SK-N-SH (cell line): ENCODE measurements around the gene MGAT4B. TPM values are rescaled to one million over a fixed set of nuclear protein-coding genes. Genes with fewer than 3 reads are reported as not detected.
A peak's percentile ranks its signal among the peaks of the same experiment; 100 is the strongest.

Experiments used
- CTCF ChIA-PET: fragments of 300-600, 350-600 bp; formaldehyde crosslinking; extraction: SDS; loops from one replicate; lab custom pipeline; 2021; lab: Yijun Ruan, JAX
- POLR2A ChIA-PET: fragments of 350-600 bp; sonication (Branson Sonifier 250); formaldehyde crosslinking; extraction: SDS; loops from one replicate; lab custom pipeline; 2020; ENCODE audit warnings: antibody characterized with exemption, inconsistent platforms; lab: Yijun Ruan, JAX
- DNase-seq: peaks from one replicate; pipeline ENCODE4 v3.0.0; 2012
- H2AFZ ChIP-seq: fragments of 200-600 bp; sonication (generic); 2 replicates; pipeline ENCODE4 v1.8.1; 2016; ENCODE audit warnings: antibody characterized with exemption, mild to moderate bottlenecking, low read depth
- H3F3A ChIP-seq: fragments of 200-600 bp; sonication (generic); replicated peaks from 2 replicates; pipeline ENCODE3; 2016; ENCODE audit warnings: antibody characterized with exemption, mild to moderate bottlenecking; ENCODE audit not compliant: insufficient read depth
- H3K27ac ChIP-seq, 2 experiments: fragments of 200-500 bp in 1 of 2; fragments of 200-600 bp in 1 of 2; sonication (Bioruptor generic) in 1 of 2; sonication (generic), shearing (Covaris generic) in 1 of 2; 2 replicates each; pipeline versions ENCODE4 v1.5.1 to v1.6.1; 2014 to 2016; ENCODE audit warnings: low read depth in 2 of 2, inconsistent platforms in 1 of 2, low read length in 1 of 2, mild to moderate bottlenecking in 1 of 2, mixed read lengths in 1 of 2
- H3K27me3 ChIP-seq: fragments of 200-600 bp; sonication (generic), shearing (Covaris generic); 2 replicates; pipeline ENCODE4 v1.6.1; 2016; ENCODE audit warnings: mixed run types; ENCODE audit not compliant: insufficient read depth
- H3K36me3 ChIP-seq, 2 experiments: fragments of 200-500 bp in 1 of 2; fragments of 200-600 bp in 1 of 2; sonication (Bioruptor generic) in 1 of 2; sonication (generic) in 1 of 2; replicated peaks in 1 of 2; 2 replicates each; pipeline versions ENCODE3 to v1.5.1; 2014 to 2016; ENCODE audit warnings: low read length in 1 of 2, mild to moderate bottlenecking in 1 of 2; ENCODE audit not compliant: insufficient read depth in 2 of 2, control insufficient read depth in 1 of 2
- H3K4me1 ChIP-seq, 2 experiments: fragments of 200-500 bp in 1 of 2; fragments of 200-600 bp in 1 of 2; sonication (Bioruptor generic) in 1 of 2; sonication (generic), shearing (Covaris generic) in 1 of 2; 2 replicates each; pipeline versions ENCODE4 v1.5.1 to v1.6.1; 2014 to 2016; ENCODE audit warnings: low read depth in 1 of 2, low read length in 1 of 2, mixed run types in 1 of 2; ENCODE audit not compliant: insufficient read depth in 2 of 2, control insufficient read depth in 1 of 2
- H3K4me2 ChIP-seq: fragments of 200-600 bp; sonication (generic), shearing (Covaris generic); 2 replicates; pipeline ENCODE4 v1.6.1; 2017; ENCODE audit warnings: mixed run types
- H3K4me3 ChIP-seq, 2 experiments: fragments of 200-500 bp in 1 of 2; fragments of 200-600 bp in 1 of 2; sonication (Bioruptor generic) in 1 of 2; sonication (generic), shearing (Covaris generic) in 1 of 2; 2 replicates each; pipeline versions ENCODE4 v1.5.1 to v1.8.1; 2014 to 2016; ENCODE audit warnings: low read depth in 2 of 2, inconsistent platforms in 1 of 2, low read length in 1 of 2, mild to moderate bottlenecking in 1 of 2, mixed read lengths in 1 of 2, moderate library complexity in 1 of 2
- H3K79me2 ChIP-seq: fragments of 200-600 bp; sonication (generic); 2 replicates; pipeline ENCODE4 v1.8.1; 2017; ENCODE audit warnings: mild to moderate bottlenecking; ENCODE audit not compliant: insufficient read depth
- H3K9ac ChIP-seq: fragments of 200-600 bp; sonication (generic); 2 replicates; pipeline ENCODE4 v1.6.1; 2017; ENCODE audit warnings: mixed run types
- H3K9me2 ChIP-seq: fragments of 200-600 bp; sonication (generic); 2 replicates; pipeline ENCODE4 v1.6.1; 2017; ENCODE audit warnings: mixed run types
- H3K9me3 ChIP-seq: fragments of 200-600 bp; sonication (generic); 2 replicates; pipeline ENCODE4 v1.6.1; 2017; ENCODE audit warnings: mixed run types, mild to moderate bottlenecking, moderate library complexity
- H4K20me1 ChIP-seq: fragments of 200-600 bp; sonication (generic); 2 replicates; pipeline ENCODE4 v1.6.1; 2017; ENCODE audit warnings: mild to moderate bottlenecking, mixed run types; ENCODE audit not compliant: insufficient read depth
- CHD2 ChIP-seq: fragments of 150-350 bp; IDR thresholded peaks from 2 replicates; pipeline ENCODE4 v1.6.1; 2018; ENCODE audit warnings: low read length; ENCODE audit not compliant: partially characterized antibody
- CTCF ChIP-seq: fragments of 200-600 bp; sonication (generic); IDR thresholded peaks from 2 replicates; pipeline ENCODE4 v1.6.1; 2017; ENCODE audit warnings: antibody characterized with exemption, mild to moderate bottlenecking, moderate library complexity
- EZH2phosphoT487 ChIP-seq: fragments of 200-600 bp; sonication (generic); IDR thresholded peaks from 2 replicates; pipeline ENCODE4 v1.6.1; 2017; ENCODE audit warnings: low read depth, mixed run types, mild to moderate bottlenecking, antibody characterized with exemption, moderate library complexity, borderline replicate concordance
- FOSL2 ChIP-seq: IDR thresholded peaks from 2 replicates; pipeline ENCODE4 v1.4.0; 2012; ENCODE audit warnings: low read depth, mild to moderate bottlenecking, moderate library complexity, borderline replicate concordance
- GABPA ChIP-seq: IDR thresholded peaks from 2 replicates; pipeline ENCODE4 v1.4.0; 2012; ENCODE audit warnings: low read depth, mild to moderate bottlenecking
- GATA2 ChIP-seq: sonication (generic); formaldehyde crosslinking; IDR thresholded peaks from 2 replicates; pipeline ENCODE4 v1.5.0; 2020; ENCODE audit warnings: mild to moderate bottlenecking, missing genetic modification reagents
- JUND ChIP-seq: IDR thresholded peaks from 2 replicates; pipeline ENCODE4 v1.4.0; 2012
- MEF2A ChIP-seq: IDR thresholded peaks from 2 replicates; pipeline ENCODE4 v1.4.0; 2012; ENCODE audit warnings: low read depth, borderline replicate concordance
- NRF1 ChIP-seq: IDR thresholded peaks from 2 replicates; pipeline ENCODE4 v1.6.1; 2012; ENCODE audit warnings: low read depth, mild to moderate bottlenecking, low read length
- PBX3 ChIP-seq: IDR thresholded peaks from 2 replicates; pipeline ENCODE4; 2012
- POLR2AphosphoS5 ChIP-seq: IDR thresholded peaks from 2 replicates; pipeline ENCODE4 v1.6.1; 2012; ENCODE audit warnings: low read depth, low read length
- RFX5 ChIP-seq: IDR thresholded peaks from 2 replicates; pipeline ENCODE4 v1.6.1; 2012; ENCODE audit warnings: mild to moderate bottlenecking, improper control_type of control experiment, low read length
- SMC3 ChIP-seq: IDR thresholded peaks from 2 replicates; pipeline ENCODE4 v1.6.1; 2012; ENCODE audit warnings: low read depth, low read length, improper control_type of control experiment
- TCF12 ChIP-seq: IDR thresholded peaks from 2 replicates; pipeline ENCODE4 v1.4.0; 2012
- TEAD4 ChIP-seq: IDR thresholded peaks from 2 replicates; pipeline ENCODE4 v1.4.0; 2012; ENCODE audit warnings: mild to moderate bottlenecking, borderline replicate concordance; ENCODE audit not compliant: insufficient read depth
- USF1 ChIP-seq: IDR thresholded peaks from 2 replicates; pipeline ENCODE4 v1.4.0; 2012; ENCODE audit warnings: low read depth, borderline replicate concordance
- USF2 ChIP-seq: fragments of 150-350 bp; IDR thresholded peaks from 2 replicates; pipeline ENCODE4 v1.6.1; 2017; ENCODE audit warnings: antibody characterized with exemption, low read length, low read depth, borderline replicate concordance
- YY1 ChIP-seq: IDR thresholded peaks from 2 replicates; pipeline ENCODE4 v1.4.0; 2012; ENCODE audit warnings: low read depth, mild to moderate bottlenecking
- ZBTB33 ChIP-seq: IDR thresholded peaks from 2 replicates; pipeline ENCODE4 v1.4.0; 2012; ENCODE audit warnings: low read depth, borderline replicate concordance
- WGBS: methylation state at CpG from one replicate; pipeline ENCODE4 v1.1.6; 2017; ENCODE audit warnings: low lambda C conversion rate; 5-methylcytosine and 5-hydroxymethylcytosine counted together
- polyA plus RNA-seq, 3 experiments: library from polyadenylated mRNA; depleted of rRNA; stranded (reverse); fragments of >200 nt; gene quantifications; 2 replicates each; pipeline ENCODE4 v1.2.3, GENCODE V29; 2012

MGAT4B gene
- polyA plus RNA-seq, 1 of the 3 experiments (the other 2 are of a cell fraction) = 190 TPM

- Histone ChIP-seq H3K36me3 (no peaks in the 10 kb centered on the region), H3K9me2 (no peaks in the 10 kb centered on the region), H3K9me3 (no peaks in the 10 kb centered on the region), H3F3A (no peaks in the 10 kb centered on the region), H3K27ac (no peak overlapping the region), H3K9ac (no peak overlapping the region), H3K27me3 (no peaks in the 10 kb centered on the region), H3K4me3 (no peak overlapping the region), H2AFZ (no peak overlapping the region), H3K79me2 (peaks cover 97% of the 10 kb centered on the region), H3K4me2 (no peak overlapping the region), H4K20me1 (peaks cover 80% of the 10 kb centered on the region), H3K4me1 (no peaks in the 10 kb centered on the region; a peak in 1 of 4 replicates)
- CTCF ChIA-PET = interaction anchor here (2.8 kb wide), 1 partner anchor 13 kb away, joined by 17 read pairs; no protein-coding TSS in a partner anchor
- peak; percentile 11; the same call in 1 of the 2 replicates for TF ChIP-seq CTCF
- TF ChIP-seq JUND = no peak
- POLR2A ChIA-PET = no interaction called here
- DNase-seq = no peak
- 92% methylated on average over 7 of the region's 8 CpGs for WGBS
Measured at GRCh38 chr5:179749857-179750508, 56.7 kb downstream of the MGAT4B start.

- H3K9me3 ChIP-seq = no peaks in the 10 kb centered on the region
- H3K27ac ChIP-seq = no peak overlapping the region
- no peak for TF ChIP-seq RFX5
- no peak for TF ChIP-seq TCF12
- TF ChIP-seq ZBTB33 = no peak
- TF ChIP-seq GATA2 = no peak
- no peak for TF ChIP-seq MEF2A
- no peak for TF ChIP-seq YY1
- no peak for TF ChIP-seq CHD2
- no peak for TF ChIP-seq USF1
- TF ChIP-seq GABPA = no peak
- no peak for TF ChIP-seq NRF1
- no peak for TF ChIP-seq TEAD4
- no peak for TF ChIP-seq USF2
- TF ChIP-seq PBX3 = no peak
- no peak for TF ChIP-seq EZH2phosphoT487
- no peak for TF ChIP-seq JUND
- no peak for TF ChIP-seq FOSL2
- TF ChIP-seq SMC3 = no peak
- no peak for TF ChIP-seq POLR2AphosphoS5
- no peak for DNase-seq
- 87% methylated on average over 2 of the region's 3 CpGs for WGBS
- ChIA-PET CTCF (interaction anchor here (0.9 kb wide), 1 partner anchor 49 kb away, joined by 5 read pairs; no protein-coding TSS in a partner anchor), POLR2A (no interaction called here)
- H3F3A ChIP-seq = no peaks in the 10 kb centered on the region
- H3K4me3 ChIP-seq = no peak overlapping the region
- H4K20me1 ChIP-seq = peaks cover 64% of the 10 kb centered on the region
- no peak overlapping the region for H2AFZ ChIP-seq
- no peaks in the 10 kb centered on the region for H3K4me1 ChIP-seq
- no peaks in the 10 kb centered on the region for H3K9me2 ChIP-seq
- no peak overlapping the region for H3K4me2 ChIP-seq
- H3K9ac ChIP-seq = no peak overlapping the region
- no peaks in the 10 kb centered on the region for H3K27me3 ChIP-seq
- peaks cover 0 to 4% of the 10 kb centered on the region in 2 experiments for H3K36me3 ChIP-seq
- peaks cover 97% of the 10 kb centered on the region for H3K79me2 ChIP-seq
Measured at GRCh38 chr5:179747811-179748210, 58.9 kb downstream of the MGAT4B start.
